ENCODE data around the gene MGAT5B.

- TF ChIP-seq CTCF (IDR thresholded peaks at IDR 0.05) (no peak), POLR2A (IDR thresholded peaks at IDR 0.05) (no peak)
These were observed 28.8 kb downstream of the MGAT5B start for GRCh38 chr17:76897023-76897422.
